Measurements from ENCODE around the gene SHC2.

DNA sequence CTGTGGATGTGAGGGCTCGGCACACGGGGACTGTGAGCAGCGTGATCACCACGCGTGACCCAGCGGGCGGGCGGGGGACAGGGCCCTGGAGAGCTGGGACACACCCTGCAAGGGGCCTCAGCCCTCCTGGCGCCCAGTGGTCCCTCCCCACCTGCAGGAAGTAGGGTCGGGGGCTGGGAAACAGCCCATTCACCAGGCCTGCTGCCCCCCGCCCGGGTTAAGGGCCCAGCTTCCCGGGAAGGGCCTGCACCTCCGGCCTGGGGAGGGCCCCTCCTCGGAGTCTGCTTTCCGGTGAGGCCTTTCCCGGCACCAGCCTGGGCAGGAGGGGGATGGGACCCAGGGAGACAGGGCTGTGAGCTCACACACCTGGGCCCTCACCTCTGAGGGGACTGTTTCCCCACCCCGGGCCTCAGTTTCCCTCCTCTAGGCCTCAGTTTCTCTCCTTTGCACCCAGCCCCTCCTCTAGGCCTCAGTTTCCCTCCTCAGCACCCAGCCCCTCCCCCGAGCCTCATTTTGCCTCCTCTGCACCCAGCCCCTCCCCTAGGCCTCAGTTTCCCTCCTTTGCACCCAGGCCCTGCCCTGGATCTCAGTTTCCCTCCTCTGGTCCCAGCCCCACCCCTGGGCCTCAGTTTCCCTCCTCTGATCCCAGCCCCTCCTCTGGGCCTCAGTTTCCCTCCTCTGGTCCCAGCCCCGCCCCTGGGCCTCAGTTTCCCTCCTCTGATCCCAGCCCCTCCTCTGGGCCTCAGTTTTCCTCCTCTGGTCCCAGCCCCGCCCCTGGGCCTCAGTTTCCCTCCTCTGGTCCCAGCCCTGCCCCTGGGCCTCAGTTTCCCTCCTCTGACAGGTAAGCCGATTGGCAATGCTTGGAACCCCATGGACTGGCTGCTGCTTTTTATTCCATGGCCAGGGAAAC lies 33.6 kb upstream of the SHC2 start:
- no peak for TF ChIP-seq EZH2 (IDR thresholded peaks at IDR 0.05; ENCODE audit: borderline replicate concordance, low read length)
- TF ChIP-seq, protein P1, sequence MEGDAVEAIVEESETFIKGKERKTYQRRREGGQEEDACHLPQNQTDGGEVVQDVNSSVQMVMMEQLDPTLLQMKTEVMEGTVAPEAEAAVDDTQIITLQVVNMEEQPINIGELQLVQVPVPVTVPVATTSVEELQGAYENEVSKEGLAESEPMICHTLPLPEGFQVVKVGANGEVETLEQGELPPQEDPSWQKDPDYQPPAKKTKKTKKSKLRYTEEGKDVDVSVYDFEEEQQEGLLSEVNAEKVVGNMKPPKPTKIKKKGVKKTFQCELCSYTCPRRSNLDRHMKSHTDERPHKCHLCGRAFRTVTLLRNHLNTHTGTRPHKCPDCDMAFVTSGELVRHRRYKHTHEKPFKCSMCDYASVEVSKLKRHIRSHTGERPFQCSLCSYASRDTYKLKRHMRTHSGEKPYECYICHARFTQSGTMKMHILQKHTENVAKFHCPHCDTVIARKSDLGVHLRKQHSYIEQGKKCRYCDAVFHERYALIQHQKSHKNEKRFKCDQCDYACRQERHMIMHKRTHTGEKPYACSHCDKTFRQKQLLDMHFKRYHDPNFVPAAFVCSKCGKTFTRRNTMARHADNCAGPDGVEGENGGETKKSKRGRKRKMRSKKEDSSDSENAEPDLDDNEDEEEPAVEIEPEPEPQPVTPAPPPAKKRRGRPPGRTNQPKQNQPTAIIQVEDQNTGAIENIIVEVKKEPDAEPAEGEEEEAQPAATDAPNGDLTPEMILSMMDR (IDR thresholded peaks at IDR 0.05; ENCODE audit: low read length) = no peak
